Adrenal gland (tissue), 5 donors: ENCODE measurements around the gene RSPO1.

Experiments used
- POLR2A ChIP-seq, 2 donors: fragments of 450-650 bp; IDR thresholded peaks; one replicate each; pipeline ENCODE4 v1.6.1; 2017; ENCODE audit warnings: antibody characterized with exemption in 2 of 2, mild to moderate bottlenecking in 2 of 2, moderate library complexity in 1 of 2
- TF ChIP-seq, protein P1 (sequence below), 6 experiments: fragments of 450-650 bp in 4 of 6; fragments of 200-600 bp in 2 of 6; sonication (generic) in 1 of 6; IDR thresholded peaks; 1 replicate in 5 of 6; 2 replicates in 1 of 6; pipeline versions ENCODE4 v1.5.1 to v1.8.0; 2016 to 2021; ENCODE audit warnings: antibody characterized with exemption in 6 of 6, mild to moderate bottlenecking in 2 of 6, moderate library complexity in 1 of 6
- donor health status: DM: no; HTN: no; CAD: no.

DNA sequence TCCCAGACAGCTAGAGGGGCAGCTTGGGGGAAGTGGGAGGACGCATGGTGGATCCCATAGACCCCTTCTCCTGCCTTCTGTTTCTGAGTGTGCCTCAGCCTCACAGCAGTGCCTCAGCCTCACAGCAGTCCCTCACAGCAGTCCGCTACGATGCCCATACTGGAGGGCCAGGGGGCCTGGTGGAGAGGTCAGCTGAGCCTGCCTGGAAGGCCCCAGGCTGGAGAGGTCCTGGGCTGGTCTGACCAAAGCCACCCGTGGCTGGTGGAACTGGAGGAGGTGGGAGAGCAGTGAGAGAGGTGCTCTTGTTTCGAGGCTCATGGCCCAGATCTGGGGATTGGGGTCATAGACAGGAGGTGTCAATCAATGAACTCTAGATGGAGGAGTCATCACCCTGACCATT is 16.0 kb upstream of the RSPO1 start:
- no peak for TF ChIP-seq POLR2A (IDR thresholded peaks at IDR 0.05)
- TF ChIP-seq, protein P1, sequence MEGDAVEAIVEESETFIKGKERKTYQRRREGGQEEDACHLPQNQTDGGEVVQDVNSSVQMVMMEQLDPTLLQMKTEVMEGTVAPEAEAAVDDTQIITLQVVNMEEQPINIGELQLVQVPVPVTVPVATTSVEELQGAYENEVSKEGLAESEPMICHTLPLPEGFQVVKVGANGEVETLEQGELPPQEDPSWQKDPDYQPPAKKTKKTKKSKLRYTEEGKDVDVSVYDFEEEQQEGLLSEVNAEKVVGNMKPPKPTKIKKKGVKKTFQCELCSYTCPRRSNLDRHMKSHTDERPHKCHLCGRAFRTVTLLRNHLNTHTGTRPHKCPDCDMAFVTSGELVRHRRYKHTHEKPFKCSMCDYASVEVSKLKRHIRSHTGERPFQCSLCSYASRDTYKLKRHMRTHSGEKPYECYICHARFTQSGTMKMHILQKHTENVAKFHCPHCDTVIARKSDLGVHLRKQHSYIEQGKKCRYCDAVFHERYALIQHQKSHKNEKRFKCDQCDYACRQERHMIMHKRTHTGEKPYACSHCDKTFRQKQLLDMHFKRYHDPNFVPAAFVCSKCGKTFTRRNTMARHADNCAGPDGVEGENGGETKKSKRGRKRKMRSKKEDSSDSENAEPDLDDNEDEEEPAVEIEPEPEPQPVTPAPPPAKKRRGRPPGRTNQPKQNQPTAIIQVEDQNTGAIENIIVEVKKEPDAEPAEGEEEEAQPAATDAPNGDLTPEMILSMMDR (IDR thresholded peaks at IDR 0.05), result no peak
